Measurements from ENCODE around the gene WDR62.
"Not testable (repeated sequence)": the region's sequence is repeated elsewhere in the genome, so short reads cannot be mapped to it uniquely, and the experiment has no call there.

WDR62 gene

GRCh38 chr19:36051236-36051635, 3.5 kb upstream of the WDR62 start:
- H3K36me3 ChIP-seq: peaks cover 9% of the 10 kb centered on the region; the same call in 1 of the 2 replicates
- no peak overlapping the region for H3K4me2 ChIP-seq
- no peak overlapping the region for H3K4me3 ChIP-seq
- no peaks in the 10 kb centered on the region for H3K9me3 ChIP-seq
- H4K20me1 ChIP-seq: 0 out of 2 replicates have a peak, but pooled peaks cover 2% of the 10 kb centered on the region
- TF ChIP-seq Cebpa-rat (IDR thresholded peaks at IDR 0.05): no peak
- no peak overlapping the region for H3K27ac ChIP-seq
- H3K27me3 ChIP-seq: no peaks in the 10 kb centered on the region
- H3K4me1 ChIP-seq: peaks cover 22% of the 10 kb centered on the region
- H3K9ac ChIP-seq: 0 out of 2 replicates have a peak overlapping the region, but pooled peaks have one; percentile 21

GRCh38 chr19:36051637-36052036, 3.1 kb upstream of the WDR62 start:
- peaks cover 6% of the 10 kb centered on the region; the same call in 1 of the 2 replicates for H4K20me1 ChIP-seq
- no peak overlapping the region for H3K4me3 ChIP-seq
- no peaks in the 10 kb centered on the region for H3K9me3 ChIP-seq
- H3K4me1 ChIP-seq: peaks cover 26% of the 10 kb centered on the region
- no peak for TF ChIP-seq Cebpa-rat (IDR thresholded peaks at IDR 0.05)
- H3K9ac ChIP-seq: no peak overlapping the region
- no peaks in the 10 kb centered on the region for H3K27me3 ChIP-seq
- peaks cover 10% of the 10 kb centered on the region; the same call in 1 of the 2 replicates for H3K36me3 ChIP-seq
- no peak overlapping the region for H3K27ac ChIP-seq
- no peak overlapping the region for H3K4me2 ChIP-seq

- peak within 1 kb of the TSS; percentile 82 for H3K9ac ChIP-seq
- H3K4me2 ChIP-seq: peak within 1 kb of the TSS; percentile 98
- H3K9me3 ChIP-seq: no peaks in the 10 kb centered on the region
- no peak for TF ChIP-seq Cebpa-rat (IDR thresholded peaks at IDR 0.05)
- H3K27me3 ChIP-seq: no peaks in the 10 kb centered on the region
- peak within 1 kb of the TSS; percentile 78 for H3K4me3 ChIP-seq
- H3K4me1 ChIP-seq: peaks cover 35% of the 10 kb centered on the region
- H3K36me3 ChIP-seq: peaks cover 27% of the 10 kb centered on the region
- H3K27ac ChIP-seq: peak within 1 kb of the TSS; percentile 86
- H4K20me1 ChIP-seq: peaks cover 26% of the 10 kb centered on the region
Measured at GRCh38 chr19:36054119-36054732, 471 bp upstream of the WDR62 start, which contains the start of gene THAP8. Gene THAP8, minus strand, starts transcription at chr19:36054285. Its CDS starts 68 bp downstream, at chr19:36054217.

GRCh38 chr19:36058481-36059179, 3.9 kb downstream of the WDR62 start:
- H3K27me3 ChIP-seq: no peaks in the 10 kb centered on the region; the same call in 1 of the 2 replicates
- peaks cover 42% of the 10 kb centered on the region for H4K20me1 ChIP-seq
- TF ChIP-seq Cebpa-rat (IDR thresholded peaks at IDR 0.05): no peak
- H3K9me3 ChIP-seq: no peaks in the 10 kb centered on the region
- H3K4me2 ChIP-seq: no peak overlapping the region
- H3K9ac ChIP-seq: peak overlapping the region; percentile 40; the same call in 1 of the 2 replicates
- H3K27ac ChIP-seq: no peak overlapping the region
- H3K4me1 ChIP-seq: peaks cover 24% of the 10 kb centered on the region
- H3K36me3 ChIP-seq: peaks cover 69% of the 10 kb centered on the region
- H3K4me3 ChIP-seq: no peak overlapping the region

- H4K20me1 ChIP-seq: peaks cover 42% of the 10 kb centered on the region
- no peak overlapping the region for H3K4me3 ChIP-seq
- TF ChIP-seq Cebpa-rat (IDR thresholded peaks at IDR 0.05): no peak
- no peaks in the 10 kb centered on the region; the same call in 1 of the 2 replicates for H3K27me3 ChIP-seq
- peaks cover 75% of the 10 kb centered on the region for H3K36me3 ChIP-seq
- H3K9ac ChIP-seq: peak overlapping the region; percentile 40; the same call in 1 of the 2 replicates
- H3K9me3 ChIP-seq: no peaks in the 10 kb centered on the region
- H3K4me1 ChIP-seq: peaks cover 23% of the 10 kb centered on the region
- H3K27ac ChIP-seq: no peak overlapping the region
- H3K4me2 ChIP-seq: no peak overlapping the region
Measured at GRCh38 chr19:36059180-36059910, 4.6 kb downstream of the WDR62 start.

GRCh38 chr19:36060430-36060829, 5.7 kb downstream of the WDR62 start:
- H3K4me1 ChIP-seq: peaks cover 21% of the 10 kb centered on the region
- H4K20me1 ChIP-seq: peaks cover 42% of the 10 kb centered on the region
- H3K9ac ChIP-seq: no peak overlapping the region
- no peak overlapping the region for H3K4me2 ChIP-seq
- no peak overlapping the region for H3K4me3 ChIP-seq
- peaks cover 85% of the 10 kb centered on the region for H3K36me3 ChIP-seq
- H3K9me3 ChIP-seq: no peaks in the 10 kb centered on the region
- H3K27me3 ChIP-seq: no peaks in the 10 kb centered on the region; the same call in 1 of the 2 replicates
- no peak for TF ChIP-seq Cebpa-rat (IDR thresholded peaks at IDR 0.05)
- no peak overlapping the region for H3K27ac ChIP-seq

GRCh38 chr19:36061367-36061766, 6.7 kb downstream of the WDR62 start:
- H3K36me3 ChIP-seq: peaks cover 95% of the 10 kb centered on the region
- H3K4me2 ChIP-seq: no peak overlapping the region
- peaks cover 12% of the 10 kb centered on the region for H3K4me1 ChIP-seq
- H4K20me1 ChIP-seq: peaks cover 39% of the 10 kb centered on the region
- H3K9me3 ChIP-seq: no peaks in the 10 kb centered on the region
- TF ChIP-seq Cebpa-rat (IDR thresholded peaks at IDR 0.05): no peak
- H3K4me3 ChIP-seq: no peak overlapping the region
- H3K27ac ChIP-seq: no peak overlapping the region
- no peaks in the 10 kb centered on the region; the same call in 1 of the 2 replicates for H3K27me3 ChIP-seq
- H3K9ac ChIP-seq: 0 out of 2 replicates have a peak overlapping the region, but pooled peaks have one; percentile 10

GRCh38 chr19:36064826-36065225, 10.1 kb downstream of the WDR62 start:
- no peaks in the 10 kb centered on the region; the same call in 1 of the 2 replicates for H3K27me3 ChIP-seq
- H3K9ac ChIP-seq: no peak overlapping the region
- H3K4me3 ChIP-seq: no peak overlapping the region
- no peak for TF ChIP-seq Cebpa-rat (IDR thresholded peaks at IDR 0.05)
- H4K20me1 ChIP-seq: peaks cover 13% of the 10 kb centered on the region; the same call in 1 of the 2 replicates
- peaks cover 15% of the 10 kb centered on the region; the same call in 1 of the 2 replicates for H3K9me3 ChIP-seq
- no peak overlapping the region for H3K4me2 ChIP-seq
- no peaks in the 10 kb centered on the region; the same call in 1 of the 2 replicates for H3K4me1 ChIP-seq
- H3K27ac ChIP-seq: no peak overlapping the region
- peaks cover 92% of the 10 kb centered on the region for H3K36me3 ChIP-seq

GRCh38 chr19:36067681-36068080, 13.0 kb downstream of the WDR62 start:
- no peak overlapping the region for H3K4me3 ChIP-seq
- no peaks in the 10 kb centered on the region for H3K4me1 ChIP-seq
- H4K20me1 ChIP-seq: no peaks in the 10 kb centered on the region
- H3K4me2 ChIP-seq: no peak overlapping the region
- no peak overlapping the region for H3K9ac ChIP-seq
- TF ChIP-seq Cebpa-rat (IDR thresholded peaks at IDR 0.05): no peak
- H3K27ac ChIP-seq: no peak overlapping the region
- H3K27me3 ChIP-seq: no peaks in the 10 kb centered on the region; the same call in 1 of the 2 replicates
- peaks cover 93% of the 10 kb centered on the region for H3K36me3 ChIP-seq
- peaks cover 15% of the 10 kb centered on the region; the same call in 1 of the 2 replicates for H3K9me3 ChIP-seq

GRCh38 chr19:36068810-36069499, 14.3 kb downstream of the WDR62 start:
- not testable (repeated sequence) for H3K9ac ChIP-seq, H3K4me2 ChIP-seq, H4K20me1 ChIP-seq, H3K27me3 ChIP-seq, H3K4me3 ChIP-seq, H3K27ac ChIP-seq, H3K4me1 ChIP-seq
- peaks cover 15% of the 10 kb centered on the region; the same call in 1 of the 2 replicates for H3K9me3 ChIP-seq
- H3K36me3 ChIP-seq: peaks cover 93% of the 10 kb centered on the region
